GM12865 (cell line): ENCODE measurements around the gene CERS6.

Experiments
- DNase-seq: peaks from one replicate; pipeline ENCODE4 v3.0.0; 2010; ENCODE audit warnings: low read depth
- H3K4me3 ChIP-seq: 2 replicates; pipeline ENCODE4 v1.5.1; 2011; ENCODE audit warnings: mild to moderate bottlenecking, low read depth, low read length, control low read depth
- CTCF ChIP-seq: IDR thresholded peaks from 2 replicates; pipeline ENCODE4 v1.5.1; 2011; ENCODE audit warnings: low read length, control low read depth, low read depth, inconsistent platforms; ENCODE audit not compliant: insufficient read depth; ENCODE audit errors: missing control alignments

CERS6 gene

DNA sequence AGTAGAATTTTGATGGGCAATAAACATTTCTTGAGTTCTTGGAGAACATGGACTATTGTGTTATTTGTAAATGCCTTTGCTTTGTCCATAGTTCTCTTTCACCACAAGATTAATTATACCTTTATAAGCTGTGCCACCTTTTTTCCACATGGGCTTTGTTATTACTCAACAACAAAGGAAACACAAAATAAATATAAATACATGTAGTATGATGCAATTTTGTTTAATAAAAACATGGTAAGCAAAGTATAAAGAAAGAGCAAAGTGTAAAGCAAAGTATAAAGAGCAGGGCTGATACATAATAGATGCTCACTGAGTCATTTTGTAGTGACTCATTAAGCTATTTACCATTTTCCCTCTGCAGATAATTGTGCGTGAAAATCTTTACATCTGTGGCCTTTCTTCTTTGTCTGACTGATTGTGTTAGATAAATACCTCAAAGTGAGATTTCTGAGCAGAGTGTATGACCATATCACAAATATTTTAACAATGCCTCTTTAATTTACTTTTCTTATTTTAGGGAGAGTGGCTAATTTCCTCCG is 80.9 kb downstream of the CERS6 start:
- DNase-seq, result no peak
- no peak overlapping the region for H3K4me3 ChIP-seq
- TF ChIP-seq CTCF, result no peak

DNA sequence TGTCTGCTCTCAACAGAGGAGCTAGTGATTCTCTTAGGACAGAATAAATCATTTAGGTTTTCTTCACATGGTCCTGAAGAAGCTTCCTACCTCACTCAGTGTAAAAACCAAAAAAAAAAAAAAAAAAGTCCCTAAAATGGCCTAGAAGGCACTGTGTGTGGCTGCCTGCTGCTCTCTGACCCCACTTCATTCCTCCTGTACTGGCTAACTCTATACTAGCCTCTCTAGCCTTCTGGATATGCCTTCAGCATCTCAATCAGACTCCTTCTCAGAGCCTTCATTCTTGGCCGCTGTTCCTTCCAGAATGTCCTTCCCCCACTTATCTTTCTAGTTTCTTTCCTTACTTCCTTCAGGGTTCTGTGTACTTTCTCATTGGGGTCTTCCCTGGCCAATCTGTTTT is 82.1 kb downstream of the CERS6 start:
- TF ChIP-seq CTCF, result no peak
- DNase-seq, result no peak
- H3K4me3 ChIP-seq, result no peak overlapping the region

DNA sequence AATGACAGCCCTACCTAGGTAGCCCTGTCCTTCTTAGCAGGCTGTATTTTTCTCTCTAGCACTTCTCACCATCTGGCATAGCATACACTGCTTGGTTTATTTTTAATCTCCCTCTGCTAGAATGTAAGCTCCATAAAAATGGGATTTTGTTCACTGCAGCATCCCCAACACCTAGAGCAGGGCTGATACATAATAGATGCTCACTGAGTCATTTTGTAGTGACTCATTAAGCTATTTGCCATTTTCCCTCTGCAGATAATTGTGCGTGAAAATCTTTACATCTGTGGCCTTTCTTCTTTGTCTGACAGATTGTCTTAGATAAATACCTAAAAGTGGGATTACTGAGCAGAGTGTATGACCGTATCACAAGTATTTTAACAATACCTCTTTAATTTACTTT is 82.5 kb downstream of the CERS6 start:
- TF ChIP-seq CTCF, result no peak
- DNase-seq, result no peak
- H3K4me3 ChIP-seq, result no peak overlapping the region

GRCh38 chr2:168539945-168540344 is 83.9 kb downstream of the CERS6 start:
- TF ChIP-seq CTCF, result no peak
- no peak overlapping the region for H3K4me3 ChIP-seq
- DNase-seq, result no peak

- no peak overlapping the region for H3K4me3 ChIP-seq
- no peak for DNase-seq
- TF ChIP-seq CTCF, result no peak
Measured at GRCh38 chr2:168541858-168542257, 85.8 kb downstream of the CERS6 start.

- TF ChIP-seq CTCF, result no peak
Measured at GRCh38 chr2:168543037-168543436, 87.0 kb downstream of the CERS6 start.

DNA sequence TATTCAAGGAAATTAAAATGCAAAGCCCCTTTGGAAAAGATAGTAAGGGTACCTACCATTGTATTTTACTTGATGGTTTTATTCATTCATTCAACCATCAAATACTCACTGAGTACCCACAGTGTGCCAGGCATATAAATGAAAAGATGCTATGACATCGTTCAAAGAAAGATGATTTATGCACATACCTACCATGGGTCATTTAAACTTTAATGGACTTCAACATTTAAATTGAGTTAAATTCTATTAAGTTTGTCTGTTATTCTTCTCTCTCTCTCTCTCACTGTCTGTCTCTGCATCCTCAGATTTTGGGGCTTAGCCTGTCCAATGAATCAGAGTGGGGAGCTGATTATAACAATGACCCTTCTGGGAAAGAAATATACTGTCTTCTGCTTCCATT is 87.9 kb downstream of the CERS6 start:
- TF ChIP-seq CTCF, result no peak
- DNase-seq, result no peak
- no peak overlapping the region for H3K4me3 ChIP-seq

More at GRCh38 chr2:168543037-168543436, 87.0 kb downstream of the CERS6 start:
- H3K4me3 ChIP-seq, result no peak overlapping the region
- DNase-seq, result no peak
